Keratinocyte (primary cell): ENCODE measurements around the gene SLC2A9. TPM values are rescaled to one million over a fixed set of nuclear protein-coding genes. Genes with fewer than 3 reads are reported as not detected.

Experiments used
- DNase-seq: peaks from one replicate; pipeline ENCODE4 v3.0.0-alpha.2; 2011; ENCODE audit warnings: low read depth, missing footprints, low spot score
- FAIRE-seq: peaks from 2 replicates; lab custom pipeline; 2011; peaks lifted over from hg19 to GRCh38; lab: Jason Lieb, UNC
- H2AFZ ChIP-seq: 2 replicates; pipeline ENCODE4 v1.6.0; 2012; ENCODE audit warnings: low read length, control low read depth, inconsistent platforms; ENCODE audit not compliant: control insufficient read depth
- H3K27ac ChIP-seq: 2 replicates; pipeline ENCODE4 v1.5.1; 2011; ENCODE audit warnings: low read length; ENCODE audit not compliant: control insufficient read depth, insufficient read depth
- H3K27me3 ChIP-seq: 3 replicates; pipeline ENCODE4 v1.6.0; 2011; ENCODE audit warnings: low read length; ENCODE audit not compliant: control insufficient read depth, insufficient read depth; ENCODE audit errors: extremely low read depth
- H3K36me3 ChIP-seq, 2 experiments: 2 replicates in 1 of 2; 3 replicates in 1 of 2; pipeline ENCODE4 v1.5.1; 2011; ENCODE audit warnings: low read length in 2 of 2, mild to moderate bottlenecking in 1 of 2; ENCODE audit not compliant: control insufficient read depth in 2 of 2, insufficient read depth in 2 of 2; ENCODE audit errors: extremely low read depth in 1 of 2
- H3K4me1 ChIP-seq: 3 replicates; pipeline ENCODE4 v1.5.1; 2011; ENCODE audit warnings: low read length; ENCODE audit not compliant: control insufficient read depth, insufficient read depth; ENCODE audit errors: extremely low read depth
- H3K4me2 ChIP-seq: 3 replicates; pipeline ENCODE4 v1.6.0; 2011; ENCODE audit warnings: low read depth, low read length; ENCODE audit not compliant: control insufficient read depth, insufficient read depth; ENCODE audit errors: extremely low read depth
- H3K4me3 ChIP-seq, 3 experiments: fragments of 200-600 bp in 1 of 3; sonication (generic) in 1 of 3; 2 replicates in 2 of 3; 3 replicates in 1 of 3; pipeline ENCODE4 v1.5.1; 2011 to 2016; ENCODE audit warnings: low read length in 3 of 3, mild to moderate bottlenecking in 3 of 3, control low read depth in 2 of 3, inconsistent platforms in 1 of 3, low read depth in 1 of 3, mixed read lengths in 1 of 3, mixed run types in 1 of 3, moderate library complexity in 1 of 3; ENCODE audit not compliant: control insufficient read depth in 2 of 3, insufficient read depth in 2 of 3; ENCODE audit errors: extremely low read depth in 1 of 3
- H3K79me2 ChIP-seq: 2 replicates; pipeline ENCODE4 v1.6.0; 2012; ENCODE audit warnings: low read length; ENCODE audit not compliant: control insufficient read depth, insufficient read depth
- H3K9ac ChIP-seq: 3 replicates; pipeline ENCODE4 v1.6.0; 2011; ENCODE audit warnings: low read length; ENCODE audit not compliant: control insufficient read depth, insufficient read depth; ENCODE audit errors: extremely low read depth
- H3K9me1 ChIP-seq: 3 replicates; pipeline ENCODE4 v1.6.0; 2011; ENCODE audit warnings: low read length; ENCODE audit not compliant: control insufficient read depth, insufficient read depth; ENCODE audit errors: extremely low read depth
- H3K9me3 ChIP-seq: 2 replicates; pipeline ENCODE4 v1.5.1; 2012; ENCODE audit warnings: low read depth, low read length; ENCODE audit not compliant: control insufficient read depth
- H4K20me1 ChIP-seq: 3 replicates; pipeline ENCODE4 v1.6.0; 2011; ENCODE audit warnings: low read length; ENCODE audit not compliant: control insufficient read depth, insufficient read depth; ENCODE audit errors: extremely low read depth
- CTCF ChIP-seq, 3 experiments: IDR thresholded peaks in 1 of 3; conservative IDR thresholded peaks in 1 of 3; optimal IDR thresholded peaks in 1 of 3; 2 replicates in 2 of 3; 3 replicates in 1 of 3; pipeline versions ENCODE3 to v1.5.1; 2011; ENCODE audit warnings: low read length in 3 of 3, mild to moderate bottlenecking in 3 of 3, moderate library complexity in 2 of 3, control low read depth in 1 of 3, inconsistent platforms in 1 of 3; ENCODE audit not compliant: insufficient read depth in 2 of 3; ENCODE audit errors: extremely low read depth in 1 of 3
- EZH2 ChIP-seq: IDR thresholded peaks from one replicate; pipeline ENCODE4 v1.6.1; 2012; ENCODE audit warnings: inconsistent platforms, mild to moderate bottlenecking, low read length, moderate library complexity
- dilution Hi-C: fragments of 300-500 bp; cut with MboI; formaldehyde crosslinking; loops from one replicate; pipeline ENCODE4 v1.7.0; 2020; ENCODE audit warnings: low sequenced_read_pairs; ENCODE audit not compliant: extremely low pct_ligation_motif_present
- polyA plus RNA-seq, 5 experiments: library from polyadenylated mRNA; depleted of rRNA in 3 of 5; stranded (reverse) in 3 of 5; stranded (forward) in 1 of 5; unstranded in 1 of 5; fragments of >200 nt; gene quantifications; 1 replicate in 1 of 5; 2 replicates in 3 of 5; 3 replicates in 1 of 5; pipeline versions ENCODE4 v1.2.1 to v1.2.3, GENCODE V29; 2011 to 2012; ENCODE audit warnings: missing spikeins in 2 of 5, low read depth in 1 of 5, low replicate concordance in 1 of 5

Gene SLC2A9
- polyA plus RNA-seq, 1 donor (not counting 4 experiments of a cell fraction or from before 2014, with no cell fraction given), result 37.3 TPM

GRCh38 chr4:9906996-9907395 is 114.3 kb downstream of the SLC2A9 start:
- peaks cover 19 to 25% of the 10 kb centered on the region in 2 experiments for H3K36me3 ChIP-seq
- no peaks in the 10 kb centered on the region for H4K20me1 ChIP-seq
- DNase-seq (no peak), FAIRE-seq (no peak)
- no peaks in the 10 kb centered on the region for H3K79me2 ChIP-seq
- no peak overlapping the region for H2AFZ ChIP-seq
- no peaks in the 10 kb centered on the region for H3K9me1 ChIP-seq
- no peaks in the 10 kb centered on the region for H3K9me3 ChIP-seq
- H3K4me3 ChIP-seq, result no peak overlapping the region
- H3K4me2 ChIP-seq, result no peak overlapping the region
- no peak overlapping the region for H3K27ac ChIP-seq
- H3K4me1 ChIP-seq, result peaks cover 15% of the 10 kb centered on the region
- no peak overlapping the region for H3K9ac ChIP-seq
- H3K27me3 ChIP-seq, result no peaks in the 10 kb centered on the region
- TF ChIP-seq CTCF (optimal IDR thresholded peaks at IDR 0.05 in 1 of 3, IDR thresholded peaks at IDR 0.05 in 1 of 3, conservative IDR thresholded peaks at IDR 0.05 in 1 of 3; ENCODE audit: extremely low read depth in 1 of 3, insufficient read depth in 2 of 3, low read length in 3 of 3) (no peak), EZH2 (no peak)
- dilution Hi-C loops, result no loop called here

GRCh38 chr4:9904976-9905587 is 116.2 kb downstream of the SLC2A9 start:
- H4K20me1 ChIP-seq, result no peaks in the 10 kb centered on the region
- H3K4me1 ChIP-seq, result peaks cover 15% of the 10 kb centered on the region
- no peak overlapping the region for H2AFZ ChIP-seq
- no peak overlapping the region for H3K9ac ChIP-seq
- dilution Hi-C loops, result no loop called here
- H3K27me3 ChIP-seq, result no peaks in the 10 kb centered on the region
- no peak overlapping the region for H3K4me2 ChIP-seq
- peaks cover 20 to 24% of the 10 kb centered on the region in 2 experiments for H3K36me3 ChIP-seq
- TF ChIP-seq CTCF (optimal IDR thresholded peaks at IDR 0.05 in 1 of 3, IDR thresholded peaks at IDR 0.05 in 1 of 3, conservative IDR thresholded peaks at IDR 0.05 in 1 of 3; ENCODE audit: extremely low read depth in 1 of 3, insufficient read depth in 2 of 3, low read length in 3 of 3) (no peak), EZH2 (no peak)
- no peaks in the 10 kb centered on the region for H3K9me3 ChIP-seq
- FAIRE-seq, result peak; percentile 100
- no peaks in the 10 kb centered on the region for H3K79me2 ChIP-seq
- no peaks in the 10 kb centered on the region for H3K9me1 ChIP-seq
- DNase-seq, result peak; percentile 35
- no peak overlapping the region for H3K27ac ChIP-seq
- no peak overlapping the region for H3K4me3 ChIP-seq
